Measurements from ENCODE around the gene CERS6.

The CERS6 gene

GRCh38 chr2:168650139-168650538, 194.1 kb downstream of the CERS6 start:
- Histone ChIP-seq H3K4me1 (ENCODE audit: control insufficient read depth, insufficient read depth, low read length) (peaks cover 14% of the 10 kb centered on the region), H3K36me3 (ENCODE audit: control insufficient read depth in 2 of 2, insufficient read depth in 1 of 2, low read length in 2 of 2) (no peaks in the 10 kb centered on the region), H3K9me3 (ENCODE audit: control insufficient read depth, insufficient read depth, low read depth, low read length) (no peaks in the 10 kb centered on the region), H3K4me3 (ENCODE audit: low read depth, low read length) (no peak overlapping the region), H3K27ac (ENCODE audit: extremely low read depth, low read depth, low read length) (no peak overlapping the region)
- TF ChIP-seq ZNF221 (tag by site-specific recombination; IDR thresholded peaks at IDR 0.05; ENCODE audit: borderline replicate concordance) (no peak), GLI2 (tag by site-specific recombination; IDR thresholded peaks at IDR 0.05; ENCODE audit: borderline replicate concordance, low read depth) (no peak), ZNF777 (tag by site-specific recombination; IDR thresholded peaks at IDR 0.05; ENCODE audit: borderline replicate concordance) (no peak), REST (tag by site-specific recombination; IDR thresholded peaks at IDR 0.05) (no peak)
- ChIA-PET POLR2A (no interaction called here), CTCF (interaction anchor here (0.7 to 1.1 kb wide), 2 partner anchors 15 to 33 kb away, joined by 3 to 4 read pairs; no protein-coding TSS in a partner anchor)

GRCh38 chr2:168650781-168651180, 194.7 kb downstream of the CERS6 start:
- TF ChIP-seq ZBTB10 (tag by site-specific recombination; IDR thresholded peaks at IDR 0.05) (no peak), ZNF133 (tag by site-specific recombination; IDR thresholded peaks at IDR 0.05) (no peak), ZSCAN23 (tag by site-specific recombination; IDR thresholded peaks at IDR 0.05) (no peak), OVOL3 (tag by site-specific recombination; IDR thresholded peaks at IDR 0.05) (no peak), SP7 (tag by site-specific recombination; IDR thresholded peaks at IDR 0.05) (no peak), RBAK (tag by site-specific recombination; IDR thresholded peaks at IDR 0.05) (no peak), BCL11A (tag by site-specific recombination; IDR thresholded peaks at IDR 0.05; ENCODE audit: low read depth) (no peak), ZNF792 (tag by site-specific recombination; IDR thresholded peaks at IDR 0.05) (no peak)
- H3K4me1 ChIP-seq (ENCODE audit: control insufficient read depth, insufficient read depth, low read length), result peaks cover 14% of the 10 kb centered on the region
- H3K27ac ChIP-seq (ENCODE audit: extremely low read depth, low read depth, low read length), result no peak overlapping the region
- CTCF ChIA-PET, result interaction anchor here (0.7 kb wide), 1 partner anchor 33 kb away, joined by 4 read pairs; no protein-coding TSS in a partner anchor
- POLR2A ChIA-PET, result no interaction called here
- H3K36me3 ChIP-seq (ENCODE audit: control insufficient read depth in 2 of 2, insufficient read depth in 1 of 2, low read length in 2 of 2), result no peaks in the 10 kb centered on the region
- H3K4me3 ChIP-seq (ENCODE audit: low read depth, low read length), result no peak overlapping the region
- no peaks in the 10 kb centered on the region for H3K9me3 ChIP-seq (ENCODE audit: control insufficient read depth, insufficient read depth, low read depth, low read length)

GRCh38 chr2:168652997-168653921, 197.2 kb downstream of the CERS6 start:
- Histone ChIP-seq H3K4me3 (ENCODE audit: low read depth, low read length) (no peak overlapping the region), H3K9me3 (ENCODE audit: control insufficient read depth, insufficient read depth, low read depth, low read length) (no peaks in the 10 kb centered on the region), H3K27ac (ENCODE audit: extremely low read depth, low read depth, low read length) (no peak overlapping the region), H3K4me1 (ENCODE audit: control insufficient read depth, insufficient read depth, low read length) (peaks cover 14% of the 10 kb centered on the region), H3K36me3 (ENCODE audit: control insufficient read depth in 2 of 2, insufficient read depth in 1 of 2, low read length in 2 of 2) (no peaks in the 10 kb centered on the region)
- ChIA-PET POLR2A (no interaction called here), CTCF (interaction anchor here (1.1 kb wide), 1 partner anchor 13 kb away, joined by 3 read pairs; no protein-coding TSS in a partner anchor)
- TF ChIP-seq ZNF148 (tag by site-specific recombination; IDR thresholded peaks at IDR 0.05; ENCODE audit: borderline replicate concordance), result no peak
- TF ChIP-seq ZNF114 (tag by site-specific recombination; IDR thresholded peaks at IDR 0.05), result no peak
- no peak for TF ChIP-seq WT1 (tag by site-specific recombination; IDR thresholded peaks at IDR 0.05)
- TF ChIP-seq RBAK (tag by site-specific recombination; IDR thresholded peaks at IDR 0.05), result no peak
- TF ChIP-seq ZNF394 (tag by site-specific recombination; IDR thresholded peaks at IDR 0.05; ENCODE audit: borderline replicate concordance), result no peak
- TF ChIP-seq ZBTB21 (tag by site-specific recombination; IDR thresholded peaks at IDR 0.05), result no peak
- no peak for TF ChIP-seq ZNF184 (tag by site-specific recombination; IDR thresholded peaks at IDR 0.05)
- TF ChIP-seq ZNF558 (tag by site-specific recombination; IDR thresholded peaks at IDR 0.05), result no peak
